Measurements from ENCODE around the gene TEAD1.

DNA sequence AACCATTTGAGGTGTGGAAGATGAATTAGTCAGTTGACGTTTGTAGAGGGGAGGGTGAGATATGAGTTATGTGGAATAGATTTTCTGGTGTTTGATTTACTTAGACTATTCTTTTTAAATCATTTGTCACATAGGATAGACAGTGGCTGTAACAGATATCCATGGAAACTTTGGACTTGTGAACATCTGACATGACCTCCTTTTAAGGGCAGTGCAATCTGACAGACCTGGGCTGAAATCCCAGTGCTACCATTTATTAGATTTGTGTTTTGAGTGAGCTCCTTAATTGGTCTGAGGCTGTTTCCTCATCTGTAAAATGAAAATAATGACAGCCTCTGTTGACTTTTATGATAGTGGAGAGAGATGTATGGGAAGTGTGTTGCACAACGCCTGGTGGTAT is 159.9 kb downstream of the TEAD1 start:
- TF ChIP-seq, protein P1, sequence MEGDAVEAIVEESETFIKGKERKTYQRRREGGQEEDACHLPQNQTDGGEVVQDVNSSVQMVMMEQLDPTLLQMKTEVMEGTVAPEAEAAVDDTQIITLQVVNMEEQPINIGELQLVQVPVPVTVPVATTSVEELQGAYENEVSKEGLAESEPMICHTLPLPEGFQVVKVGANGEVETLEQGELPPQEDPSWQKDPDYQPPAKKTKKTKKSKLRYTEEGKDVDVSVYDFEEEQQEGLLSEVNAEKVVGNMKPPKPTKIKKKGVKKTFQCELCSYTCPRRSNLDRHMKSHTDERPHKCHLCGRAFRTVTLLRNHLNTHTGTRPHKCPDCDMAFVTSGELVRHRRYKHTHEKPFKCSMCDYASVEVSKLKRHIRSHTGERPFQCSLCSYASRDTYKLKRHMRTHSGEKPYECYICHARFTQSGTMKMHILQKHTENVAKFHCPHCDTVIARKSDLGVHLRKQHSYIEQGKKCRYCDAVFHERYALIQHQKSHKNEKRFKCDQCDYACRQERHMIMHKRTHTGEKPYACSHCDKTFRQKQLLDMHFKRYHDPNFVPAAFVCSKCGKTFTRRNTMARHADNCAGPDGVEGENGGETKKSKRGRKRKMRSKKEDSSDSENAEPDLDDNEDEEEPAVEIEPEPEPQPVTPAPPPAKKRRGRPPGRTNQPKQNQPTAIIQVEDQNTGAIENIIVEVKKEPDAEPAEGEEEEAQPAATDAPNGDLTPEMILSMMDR (IDR thresholded peaks at IDR 0.05) = no peak
- no peak for TF ChIP-seq POLR2A (IDR thresholded peaks at IDR 0.05)
